ENCODE results near the gene TMEM186. TPM values are rescaled to one million over a fixed set of nuclear protein-coding genes. Genes with fewer than 3 reads are reported as not detected.

TMEM186 gene
- total and polyA plus RNA-seq, 2 of the 4 experiments (the other 2 are of a cell fraction), result 5.7 to 6.8 TPM

- no peak overlapping the region for H3K14ac ChIP-seq (replicated peaks; ENCODE audit: low read depth, low read length)
Observed at GRCh38 chr16:8804313-8804712, 6.9 kb upstream of the TMEM186 start.

More at GRCh38 chr16:8804313-8804712, 6.9 kb upstream of the TMEM186 start:
- Histone ChIP-seq H4K8ac (ENCODE audit: low read depth in 2 of 2, low read length in 2 of 2) (no peak overlapping the region), H3K4me1 (ENCODE audit: control insufficient read depth, insufficient read depth, low read length) (no peaks in the 10 kb centered on the region), H2BK15ac (ENCODE audit: low read depth, low read length) (no peak overlapping the region), H4K20me1 (ENCODE audit: insufficient read depth, low read length) (peaks cover 74% of the 10 kb centered on the region), H3K9me1 (ENCODE audit: insufficient read depth, low read length) (peaks cover 2% of the 10 kb centered on the region; the same call in 1 of the 2 replicates), H3K36me3 (ENCODE audit: control insufficient read depth, insufficient read depth, low read length) (peaks cover 59% of the 10 kb centered on the region), H3K56ac (ENCODE audit: extremely low read depth, insufficient read depth, low read length) (no peak overlapping the region), H3K18ac (ENCODE audit: low read depth, low read length) (no peak overlapping the region), H3K4me3 (ENCODE audit: insufficient read depth, low read depth, low read length) (no peak overlapping the region), H2BK120ac (ENCODE audit: low read depth, low read length) (no peak overlapping the region), H2AFZ (replicated peaks; ENCODE audit: low read length, poor library complexity) (no peak overlapping the region), H3K79me1 (ENCODE audit: low read depth in 1 of 2, low read length in 2 of 2) (peaks cover 30 to 48% of the 10 kb centered on the region in 2 experiments), H2AK9ac (replicated peaks; ENCODE audit: low read depth, low read length, poor library complexity) (no peak overlapping the region), H3K4me2 (ENCODE audit: low read depth, low read length) (no peak overlapping the region), H2BK5ac (ENCODE audit: low read depth, low read length, poor library complexity, severe bottlenecking) (no peak overlapping the region), H3K27me3 (ENCODE audit: control insufficient read depth, insufficient read depth, low read length) (no peaks in the 10 kb centered on the region), H4K91ac (ENCODE audit: insufficient read depth, low read depth, low read length) (no peak overlapping the region), H3K27ac (ENCODE audit: insufficient read depth, low read length) (no peak overlapping the region), H3K23ac (ENCODE audit: low read depth, low read length) (no peak overlapping the region), H2BK20ac (ENCODE audit: low read depth, low read length) (no peak overlapping the region), H4K5ac (ENCODE audit: low read depth, low read length) (no peak overlapping the region), H3K9ac (ENCODE audit: low read depth, low read length) (no peak overlapping the region), H3K4ac (ENCODE audit: low read depth, low read length) (no peak overlapping the region), H2AK5ac (ENCODE audit: low read depth, low read length) (no peak overlapping the region), H3K9me3 (ENCODE audit: control insufficient read depth, insufficient read depth, low read length) (no peaks in the 10 kb centered on the region)
- TF ChIP-seq, protein P1, sequence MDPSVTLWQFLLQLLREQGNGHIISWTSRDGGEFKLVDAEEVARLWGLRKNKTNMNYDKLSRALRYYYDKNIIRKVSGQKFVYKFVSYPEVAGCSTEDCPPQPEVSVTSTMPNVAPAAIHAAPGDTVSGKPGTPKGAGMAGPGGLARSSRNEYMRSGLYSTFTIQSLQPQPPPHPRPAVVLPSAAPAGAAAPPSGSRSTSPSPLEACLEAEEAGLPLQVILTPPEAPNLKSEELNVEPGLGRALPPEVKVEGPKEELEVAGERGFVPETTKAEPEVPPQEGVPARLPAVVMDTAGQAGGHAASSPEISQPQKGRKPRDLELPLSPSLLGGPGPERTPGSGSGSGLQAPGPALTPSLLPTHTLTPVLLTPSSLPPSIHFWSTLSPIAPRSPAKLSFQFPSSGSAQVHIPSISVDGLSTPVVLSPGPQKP (IDR thresholded peaks at IDR 0.05; ENCODE audit: borderline replicate concordance, low read depth, low read length), result no peak
- no peak for TF ChIP-seq NFE2L2 (IDR thresholded peaks at IDR 0.05; ENCODE audit: low read depth, low read length)
- no peak for TF ChIP-seq BHLHE40 (IDR thresholded peaks at IDR 0.05; ENCODE audit: low read depth, low read length)
- TF ChIP-seq MAZ (IDR thresholded peaks at IDR 0.05; ENCODE audit: borderline replicate concordance, low read depth, low read length), result no peak
- no peak for TF ChIP-seq FOS (IDR thresholded peaks at IDR 0.05; ENCODE audit: low read depth, low read length)
- no peak for TF ChIP-seq CTCF (conservative IDR thresholded peaks at IDR 0.05; ENCODE audit: low read depth, low read length)
- no peak for TF ChIP-seq SMC3 (IDR thresholded peaks at IDR 0.05; ENCODE audit: low read depth, low read length)
- TF ChIP-seq MAFK (IDR thresholded peaks at IDR 0.05; ENCODE audit: low read depth, low read length), result no peak
- TF ChIP-seq, protein P2, sequence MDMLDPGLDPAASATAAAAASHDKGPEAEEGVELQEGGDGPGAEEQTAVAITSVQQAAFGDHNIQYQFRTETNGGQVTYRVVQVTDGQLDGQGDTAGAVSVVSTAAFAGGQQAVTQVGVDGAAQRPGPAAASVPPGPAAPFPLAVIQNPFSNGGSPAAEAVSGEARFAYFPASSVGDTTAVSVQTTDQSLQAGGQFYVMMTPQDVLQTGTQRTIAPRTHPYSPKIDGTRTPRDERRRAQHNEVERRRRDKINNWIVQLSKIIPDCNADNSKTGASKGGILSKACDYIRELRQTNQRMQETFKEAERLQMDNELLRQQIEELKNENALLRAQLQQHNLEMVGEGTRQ (IDR thresholded peaks at IDR 0.05; ENCODE audit: low read depth, low read length), result no peak
- no peak for TF ChIP-seq MXI1 (IDR thresholded peaks at IDR 0.05; ENCODE audit: borderline replicate concordance, low read depth, low read length)
- no peak for DNase-seq
- ATAC-seq (ENCODE audit: low read depth), result no peak
- POLR2A ChIA-PET (ENCODE audit: unreplicated experiment), result no interaction called here
- dilution Hi-C loops (cut with HindIII; ENCODE audit: low sequenced_read_pairs, unreplicated experiment) (no loop called here), intact Hi-C loops (cut with micrococcal nuclease) (no loop called here), in situ Hi-C loops (cut with MboI; ENCODE audit: low sequenced_read_pairs) (no loop called here)
- no TSS peak for BruUV-seq (replicated peaks)
- WGBS, 2 experiments (ENCODE audit: extremely low coverage in 2 of 2, insufficient read length in 1 of 2), result 100% methylated on average over 3 of the region's 6 CpGs; no CpG with 5 or more reads in 1 of the 2 experiments
- CTCF ChIA-PET, result interaction anchor here (1.3 kb wide), 1 partner anchor 13 kb away, joined by 3 read pairs; no protein-coding TSS in a partner anchor
